GM21717 (cell line): ENCODE measurements around the gene MPV17L.
"Not testable (repeated sequence)": the region's sequence is repeated elsewhere in the genome, so short reads cannot be mapped to it uniquely, and the experiment has no call there.

Experiments
- ATAC-seq: cut with Tn5 transposase; IDR thresholded peaks from one replicate; pipeline ENCODE4 v1.9.1; 2021; ENCODE audit warnings: mild to moderate bottlenecking, moderate library complexity; ENCODE audit not compliant: unreplicated experiment

MPV17L gene

GRCh38 chr16:15407756-15408155, 12.2 kb downstream of the MPV17L start:
- not testable (repeated sequence) for ATAC-seq

DNA sequence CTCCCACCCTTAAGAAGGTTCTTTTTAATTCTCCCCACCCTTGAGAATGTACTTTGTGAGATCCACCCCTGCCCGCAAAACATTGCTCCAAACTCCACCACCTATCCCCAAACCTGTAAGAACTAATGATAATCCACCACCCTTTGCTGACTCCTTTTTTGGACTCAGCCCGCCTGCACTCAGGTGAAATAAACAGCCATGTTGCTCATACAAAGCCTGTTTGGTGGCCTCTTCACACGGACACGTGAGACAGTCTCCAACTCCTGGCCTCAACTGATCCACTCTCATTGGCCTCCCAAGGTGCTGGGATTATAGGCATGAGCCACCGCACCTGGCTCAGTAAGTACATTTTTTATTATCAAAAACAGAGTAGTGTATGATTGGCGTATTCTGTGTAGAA, 13.9 kb downstream of the MPV17L start:
- ATAC-seq = not testable (repeated sequence)

DNA sequence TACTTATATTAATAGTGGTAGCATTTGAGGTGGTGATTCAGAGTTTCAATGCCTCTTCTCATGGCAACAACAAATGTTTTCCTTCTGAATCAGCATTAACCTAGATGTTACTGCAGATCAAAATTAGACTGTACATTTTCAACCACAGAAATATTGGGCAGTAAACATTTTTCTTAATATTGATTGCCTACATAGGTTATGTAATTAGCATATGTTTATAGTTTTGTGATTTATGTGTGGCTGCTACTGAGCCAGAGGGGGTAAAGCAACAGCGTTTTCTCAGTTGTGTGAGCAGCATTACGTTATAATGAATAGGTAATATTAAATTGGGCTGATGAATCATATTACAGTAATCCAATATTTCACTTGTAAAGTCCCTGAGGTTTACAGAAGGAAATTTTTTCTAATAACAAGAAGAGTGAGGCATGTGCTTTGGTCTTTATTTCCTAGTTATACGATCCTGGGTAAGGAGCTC, 20.0 kb downstream of the MPV17L start:
- ATAC-seq = no peak

DNA sequence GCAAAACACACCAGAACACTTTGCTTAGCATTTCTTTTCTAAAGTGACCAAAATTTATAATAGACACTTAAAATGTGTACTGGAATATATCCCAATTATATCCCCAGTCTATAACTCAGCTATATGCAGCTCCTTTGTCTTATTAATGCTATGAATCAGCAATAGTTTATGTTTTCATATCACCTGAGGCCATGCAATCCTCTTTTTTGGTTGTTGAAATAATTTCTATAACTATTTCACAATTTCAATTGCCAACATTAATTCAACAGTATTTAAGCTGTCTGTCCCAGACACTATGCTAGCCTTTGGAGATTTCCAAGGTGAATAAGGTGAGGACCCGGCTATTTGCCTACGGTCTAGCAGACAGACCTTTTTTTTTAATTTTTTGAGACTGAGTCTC, 21.6 kb downstream of the MPV17L start:
- ATAC-seq = no peak

GRCh38 chr16:15418206-15418605, 22.7 kb downstream of the MPV17L start:
- ATAC-seq = no peak

GRCh38 chr16:15421696-15422095, 26.1 kb downstream of the MPV17L start:
- not testable (repeated sequence) for ATAC-seq

GRCh38 chr16:15422222-15422621, 26.7 kb downstream of the MPV17L start:
- ATAC-seq = no peak

DNA sequence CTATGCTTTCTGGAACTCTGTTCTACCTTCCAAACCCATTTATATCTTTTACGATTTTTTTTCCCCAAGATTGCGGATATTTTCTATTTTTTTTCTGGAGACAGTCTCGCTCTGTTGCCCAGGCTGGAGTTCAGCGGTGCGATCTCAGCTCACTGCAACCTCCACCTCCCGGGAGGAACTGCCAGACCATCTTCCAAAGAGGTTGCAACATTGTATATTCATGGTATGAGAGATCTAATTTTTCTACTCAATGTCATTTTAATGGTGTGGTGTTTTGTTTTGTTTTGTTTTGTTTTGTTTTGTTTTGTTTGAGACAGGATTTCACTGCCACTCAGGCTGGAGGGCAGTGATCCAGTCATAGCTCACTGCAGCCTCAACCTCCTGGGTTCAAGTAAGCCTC, 30.3 kb downstream of the MPV17L start:
- no peak for ATAC-seq

GRCh38 chr16:15426796-15427195, 31.2 kb downstream of the MPV17L start:
- no peak for ATAC-seq

DNA sequence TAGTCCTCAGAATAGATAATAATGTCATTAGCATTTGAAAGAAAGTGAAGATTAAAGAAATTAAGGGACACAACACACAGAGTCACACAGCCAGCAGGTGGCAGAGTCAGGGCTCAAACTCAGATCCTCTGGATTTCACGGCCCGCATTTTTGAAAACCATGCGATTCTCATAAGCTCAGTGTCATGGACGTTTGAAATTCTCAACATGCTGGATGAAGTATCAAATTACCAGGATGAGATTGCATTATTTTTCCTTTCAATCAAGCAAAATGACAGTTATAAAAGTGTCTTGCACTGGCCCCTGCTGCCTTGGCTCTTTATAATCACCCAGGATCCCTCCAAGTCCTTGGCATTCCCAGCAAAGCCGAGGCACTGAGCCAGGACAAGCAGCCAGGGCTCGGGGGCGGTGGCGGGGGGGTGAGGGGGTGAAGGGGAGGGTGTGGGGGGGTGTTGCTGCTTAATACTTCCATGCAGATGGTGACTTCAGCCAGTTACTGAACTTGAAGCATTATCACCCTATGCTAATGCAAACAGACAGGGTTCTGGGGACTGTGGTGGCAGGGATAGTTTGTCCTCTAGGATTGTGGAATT, 32.2 kb downstream of the MPV17L start:
- no peak for ATAC-seq

- ATAC-seq = not testable (repeated sequence)
Observed at GRCh38 chr16:15430884-15431283, 35.3 kb downstream of the MPV17L start.

GRCh38 chr16:15434079-15434424, 38.5 kb downstream of the MPV17L start:
- ATAC-seq = no peak

DNA sequence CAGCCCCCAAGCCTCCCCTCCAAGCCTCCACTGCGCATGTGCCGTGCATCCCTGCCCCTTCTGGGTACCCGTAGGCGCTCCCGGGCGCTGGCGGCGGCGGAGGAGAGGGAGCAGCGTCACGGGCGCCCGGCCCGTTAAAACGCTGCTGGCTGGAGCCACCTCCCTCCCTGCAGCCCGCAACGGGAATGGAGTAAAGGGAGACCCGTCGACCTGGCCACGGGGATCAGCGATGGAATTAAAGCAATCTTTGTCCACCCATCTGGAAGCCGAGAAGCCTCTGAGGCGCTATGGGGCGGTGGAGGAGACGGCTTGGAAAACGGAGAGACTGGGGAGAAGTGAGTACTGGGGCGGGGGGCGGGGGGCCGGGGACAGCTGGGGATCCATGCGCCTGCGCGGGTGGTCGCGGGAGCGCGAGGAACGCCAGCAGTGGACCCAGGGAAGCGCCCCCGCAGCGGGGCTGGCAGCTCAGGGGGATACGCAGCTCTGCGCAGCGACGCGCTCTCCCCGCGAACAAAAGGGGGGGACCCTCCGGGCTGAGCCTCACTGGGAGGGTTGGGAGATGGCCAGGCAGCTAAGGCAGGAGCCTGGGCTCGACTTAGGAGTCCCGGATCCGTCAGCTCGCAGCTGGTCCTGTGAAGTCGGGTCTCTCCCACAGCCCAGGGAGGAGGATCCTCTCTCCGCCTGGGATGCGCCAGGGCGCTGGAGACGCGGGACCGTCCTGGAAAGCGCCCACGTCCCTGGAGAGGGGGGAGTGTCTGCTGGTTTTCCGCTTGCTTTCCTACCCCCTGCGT, 39.1 kb downstream of the MPV17L start, which contains the start of gene BMERB1:
TSS of gene BMERB1 (plus strand) at position 164 of the 791 bp plus-strand sequence. CDS start at position 230, 66 bp downstream.
- no peak for ATAC-seq

- ATAC-seq = no peak
Observed at GRCh38 chr16:15435216-15435864, 39.8 kb downstream of the MPV17L start.

DNA sequence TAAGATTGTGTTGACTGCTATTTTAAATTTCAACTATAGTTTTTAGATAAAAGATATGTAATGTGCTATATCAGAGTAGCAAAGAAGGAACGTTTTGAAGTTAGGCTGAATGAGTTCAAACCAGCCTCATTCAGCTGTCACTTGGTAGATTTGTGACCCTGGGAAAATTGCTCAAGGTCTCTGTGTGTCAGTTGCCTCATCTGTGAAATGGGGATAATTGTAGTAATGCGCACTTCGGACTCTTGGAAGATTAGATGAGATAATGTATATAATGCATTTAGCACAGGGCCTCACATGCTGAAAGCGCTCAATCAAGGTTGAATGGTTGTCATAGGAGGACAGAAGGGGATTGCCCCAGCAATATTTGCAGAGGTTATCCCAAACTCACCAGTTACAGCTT, 43.5 kb downstream of the MPV17L start:
- no peak for ATAC-seq

DNA sequence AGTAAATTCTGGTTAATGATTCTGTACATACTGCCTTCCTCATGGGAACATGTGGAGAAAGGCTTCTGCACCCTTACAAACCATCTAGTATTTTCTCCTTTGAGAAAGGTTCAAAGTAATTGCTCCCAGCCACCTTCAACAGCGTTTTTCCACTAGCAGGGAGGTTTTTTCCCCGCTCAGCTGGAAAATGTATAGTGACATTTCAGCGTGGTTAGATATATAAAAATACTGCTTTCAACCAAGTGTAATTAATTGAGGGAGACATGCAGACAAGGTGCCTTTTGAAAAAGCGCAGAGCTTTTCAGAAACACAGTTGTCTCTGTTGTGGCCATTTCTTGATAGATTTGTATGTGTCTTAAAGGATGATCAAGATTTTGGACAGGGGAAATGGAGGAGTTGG, 44.0 kb downstream of the MPV17L start:
- no peak for ATAC-seq

- ATAC-seq = no peak
Observed at GRCh38 chr16:15440852-15441251, 45.3 kb downstream of the MPV17L start.

DNA sequence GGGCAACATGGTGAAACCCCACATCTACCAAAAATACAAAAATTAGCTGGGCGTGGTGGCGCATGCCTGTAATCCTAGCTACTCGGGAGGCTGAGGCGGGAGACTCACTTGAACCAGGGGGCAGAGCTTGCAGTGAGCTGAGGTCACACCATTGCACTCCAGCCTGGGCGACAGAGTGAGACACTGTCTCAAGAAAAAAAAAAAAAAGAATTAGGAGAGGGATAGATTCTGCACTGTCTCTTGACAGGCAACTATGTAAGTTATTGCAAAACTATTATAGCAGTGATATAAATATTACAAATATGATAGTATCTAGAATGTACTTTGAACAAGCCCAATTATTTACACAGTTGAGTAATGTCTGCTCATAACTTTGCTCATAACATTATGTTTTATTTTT, 46.6 kb downstream of the MPV17L start:
- ATAC-seq = not testable (repeated sequence)

- ATAC-seq = no peak
Observed at GRCh38 chr16:15443753-15444152, 48.2 kb downstream of the MPV17L start.

GRCh38 chr16:15444264-15444663, 48.7 kb downstream of the MPV17L start:
- ATAC-seq = no peak

- ATAC-seq = no peak
Observed at GRCh38 chr16:15445450-15445849, 49.9 kb downstream of the MPV17L start.

DNA sequence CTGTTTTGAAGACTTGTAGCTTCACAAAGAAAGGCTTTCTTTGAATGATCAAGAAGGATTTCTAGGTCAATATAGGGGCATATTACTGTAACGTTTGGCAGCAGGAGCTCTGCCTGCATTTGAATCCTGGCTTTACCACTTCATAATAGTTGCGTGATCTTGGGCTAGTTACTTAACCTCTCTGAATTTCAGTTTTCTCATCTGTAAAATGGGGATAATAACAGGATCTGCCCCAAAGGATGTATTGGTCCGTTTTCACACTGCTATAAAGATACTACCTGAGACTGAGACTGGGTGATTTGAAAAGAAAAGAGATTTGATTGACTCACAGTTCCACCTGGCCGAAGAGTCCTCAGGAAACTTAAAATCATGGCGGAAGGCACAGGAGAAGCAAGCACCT, 51.3 kb downstream of the MPV17L start:
- ATAC-seq = no peak
